IMR-90 (cell line): ENCODE data around the gene DIO1. TPM values are rescaled to one million over a fixed set of nuclear protein-coding genes. Genes with fewer than 3 reads are reported as not detected.

Experiments used
- ATAC-seq: fragments of 200-7000 bp; cut with Tn5 transposase; 2 replicates; pipeline ENCODE4 v1.9.1; 2020; ENCODE audit warnings: low read depth, mild to moderate bottlenecking, moderate library complexity
- BruUV-seq: library from RNA; stranded (reverse); fragments of 400-500 nt; replicated peaks from 2 replicates; lab custom pipeline; 2021; lab: Mats Ljungman, UMichigan
- CTCF ChIA-PET: fragments of 300-600 bp; formaldehyde crosslinking; extraction: SDS; loops from one replicate; lab custom pipeline; 2021; ENCODE audit warnings: antibody characterized with exemption; lab: Yijun Ruan, JAX
- POLR2A ChIA-PET: fragments of 300-600 bp; sonication (Branson Sonifier 250); formaldehyde crosslinking; loops from one replicate; lab custom pipeline; 2022; ENCODE audit warnings: antibody characterized with exemption; ENCODE audit not compliant: unreplicated experiment; lab: Charles Lee
- DNase-seq: peaks from one replicate; pipeline ENCODE4 v3.0.0; 2013
- H2AFZ ChIP-seq: replicated peaks from 2 replicates; pipeline ENCODE3; 2013; ENCODE audit warnings: low read length, mild to moderate bottlenecking; ENCODE audit not compliant: poor library complexity
- H2AK5ac ChIP-seq: 2 replicates; pipeline ENCODE4 v1.6.1; 2013; ENCODE audit warnings: low read depth, low read length, inconsistent platforms
- H2AK9ac ChIP-seq: replicated peaks from 2 replicates; pipeline ENCODE3; 2013; ENCODE audit warnings: mild to moderate bottlenecking, low read depth, low read length, moderate library complexity; ENCODE audit not compliant: poor library complexity
- H2BK120ac ChIP-seq: 2 replicates; pipeline ENCODE4 v1.6.1; 2013; ENCODE audit warnings: low read depth, low read length, inconsistent platforms
- H2BK15ac ChIP-seq: 3 replicates; pipeline ENCODE4 v1.6.1; 2013; ENCODE audit warnings: low read depth, low read length, inconsistent platforms
- H2BK20ac ChIP-seq: 2 replicates; pipeline ENCODE4 v1.6.1; 2013; ENCODE audit warnings: low read depth, mild to moderate bottlenecking, inconsistent platforms, low read length, moderate library complexity
- H2BK5ac ChIP-seq: 2 replicates; pipeline ENCODE4 v1.6.1; 2013; ENCODE audit warnings: mild to moderate bottlenecking, low read depth, low read length, inconsistent platforms; ENCODE audit not compliant: poor library complexity, severe bottlenecking
- H3K14ac ChIP-seq: replicated peaks from 2 replicates; pipeline ENCODE4 v1.6.1; 2013; ENCODE audit warnings: low read depth, low read length, inconsistent platforms
- H3K18ac ChIP-seq: 2 replicates; pipeline ENCODE4 v1.6.1; 2013; ENCODE audit warnings: low read depth, low read length, control low read depth
- H3K23ac ChIP-seq: 2 replicates; pipeline ENCODE4 v1.6.1; 2013; ENCODE audit warnings: low read depth, low read length, inconsistent platforms
- H3K27ac ChIP-seq: 2 replicates; pipeline ENCODE4 v1.5.1; 2013; ENCODE audit warnings: mild to moderate bottlenecking, control low read depth, low read length; ENCODE audit not compliant: insufficient read depth
- H3K27me3 ChIP-seq: 2 replicates; pipeline ENCODE4 v1.6.1; 2013; ENCODE audit warnings: low read length; ENCODE audit not compliant: control insufficient read depth, insufficient read depth
- H3K36me3 ChIP-seq: 2 replicates; pipeline ENCODE4 v1.6.1; 2013; ENCODE audit warnings: low read length, mixed read lengths; ENCODE audit not compliant: control insufficient read depth, insufficient read depth
- H3K4ac ChIP-seq: 2 replicates; pipeline ENCODE4 v1.6.1; 2013; ENCODE audit warnings: low read depth, low read length, inconsistent platforms
- H3K4me1 ChIP-seq: 2 replicates; pipeline ENCODE4 v1.6.1; 2013; ENCODE audit warnings: low read length, mixed read lengths; ENCODE audit not compliant: control insufficient read depth, insufficient read depth
- H3K4me2 ChIP-seq: 2 replicates; pipeline ENCODE4 v1.6.1; 2013; ENCODE audit warnings: low read depth, mild to moderate bottlenecking, control low read depth, low read length, moderate library complexity
- H3K4me3 ChIP-seq: 2 replicates; pipeline ENCODE4 v1.5.1; 2013; ENCODE audit warnings: low read depth, mild to moderate bottlenecking, control low read depth, low read length, moderate library complexity; ENCODE audit not compliant: insufficient read depth
- H3K56ac ChIP-seq: 2 replicates; pipeline ENCODE4 v1.6.1; 2013; ENCODE audit warnings: low read length, inconsistent platforms; ENCODE audit not compliant: insufficient read depth; ENCODE audit errors: extremely low read depth
- H3K79me1 ChIP-seq, 2 experiments: 2 replicates each; pipeline ENCODE4 v1.6.1; 2013; ENCODE audit warnings: low read length in 2 of 2, inconsistent platforms in 1 of 2, low read depth in 1 of 2
- H3K9ac ChIP-seq: 2 replicates; pipeline ENCODE4 v1.6.1; 2013; ENCODE audit warnings: low read depth, low read length, control low read depth
- H3K9me1 ChIP-seq: 2 replicates; pipeline ENCODE4 v1.6.1; 2013; ENCODE audit warnings: low read length, inconsistent platforms; ENCODE audit not compliant: insufficient read depth
- H3K9me3 ChIP-seq: 2 replicates; pipeline ENCODE4 v1.6.1; 2013; ENCODE audit warnings: low read length; ENCODE audit not compliant: control insufficient read depth, insufficient read depth
- H4K20me1 ChIP-seq: 2 replicates; pipeline ENCODE4 v1.6.1; 2013; ENCODE audit warnings: low read length, inconsistent platforms; ENCODE audit not compliant: insufficient read depth
- H4K5ac ChIP-seq: 2 replicates; pipeline ENCODE4 v1.6.1; 2013; ENCODE audit warnings: mild to moderate bottlenecking, low read depth, low read length, control low read depth
- H4K8ac ChIP-seq, 2 experiments: 2 replicates each; pipeline ENCODE4 v1.6.1; 2013; ENCODE audit warnings: low read depth in 2 of 2, low read length in 2 of 2, control low read depth in 1 of 2, inconsistent platforms in 1 of 2
- H4K91ac ChIP-seq: 2 replicates; pipeline ENCODE4 v1.6.1; 2013; ENCODE audit warnings: low read depth, low read length, inconsistent platforms; ENCODE audit not compliant: insufficient read depth
- CHD1 ChIP-seq: IDR thresholded peaks from 2 replicates; pipeline ENCODE4 v1.6.1; 2012; ENCODE audit warnings: low read depth, low read length, improper control_type of control experiment
- MAFK ChIP-seq: IDR thresholded peaks from 2 replicates; pipeline ENCODE4 v1.6.1; 2012; ENCODE audit warnings: low read depth, low read length, improper control_type of control experiment
- MXI1 ChIP-seq: IDR thresholded peaks from 2 replicates; pipeline ENCODE4 v1.6.1; 2012; ENCODE audit warnings: low read depth, mild to moderate bottlenecking, low read length, moderate library complexity, borderline replicate concordance
- POLR2A ChIP-seq: IDR thresholded peaks from 2 replicates; pipeline ENCODE4 v1.6.1; 2012; ENCODE audit warnings: mild to moderate bottlenecking, low read depth, low read length
- USF2 ChIP-seq: fragments of 150-350 bp; IDR thresholded peaks from 2 replicates; pipeline ENCODE4 v1.6.1; 2017; ENCODE audit warnings: mild to moderate bottlenecking, antibody characterized with exemption, low read length, low read depth
- WGBS, 2 experiments: methylation state at CpG; one replicate each; pipeline versions ENCODE4 v1.1.5 to v1.1.7; 2013; ENCODE audit warnings: missing lambda C conversion rate in 2 of 2; ENCODE audit not compliant: insufficient read length in 1 of 2; ENCODE audit errors: extremely low coverage in 2 of 2; 5-methylcytosine and 5-hydroxymethylcytosine counted together
- dilution Hi-C: fragments of 300-500 bp; cut with HindIII; formaldehyde crosslinking; loops from one replicate; pipeline ENCODE4 v1.14.3; 2018; ENCODE audit warnings: low sequenced_read_pairs; ENCODE audit not compliant: unreplicated experiment
- in situ Hi-C: fragments of 300-500 bp; cut with MboI; formaldehyde crosslinking; loops from 3 replicates; pipeline ENCODE4 v1.14.3; 2019; ENCODE audit warnings: low sequenced_read_pairs, inconsistent platforms, mixed read lengths
- intact Hi-C: fragments of 100-400 bp; cut with micrococcal nuclease; formaldehyde crosslinking; loops from 2 replicates; pipeline ENCODE4 v1.10.0; 2022
- polyA plus RNA-seq, 3 experiments: library from polyadenylated mRNA; depleted of rRNA; stranded (reverse); fragments of >200 nt; gene quantifications; 2 replicates each; pipeline ENCODE4 v1.2.3, GENCODE V29; 2012; ENCODE audit warnings: low replicate concordance in 1 of 3
- total RNA-seq: library from RNA; depleted of rRNA; stranded (reverse); fragments of >200 nt; gene quantifications from 2 replicates; pipeline ENCODE4 v1.2.3, GENCODE V29; 2012

DIO1 gene
- total and polyA plus RNA-seq, 2 of the 4 experiments (the other 2 are of a cell fraction), result not detected

GRCh38 chr1:53891678-53892077 lies 2.3 kb upstream of the DIO1 start:
- Histone ChIP-seq H4K91ac (no peak overlapping the region), H3K18ac (no peak overlapping the region), H2BK120ac (no peak overlapping the region), H2AK5ac (no peak overlapping the region), H2BK20ac (peak overlapping the region; percentile 32; the same call in 1 of the 2 replicates), H4K20me1 (0 out of 2 replicates have a peak, but pooled peaks cover 4% of the 10 kb centered on the region), H3K27me3 (no peaks in the 10 kb centered on the region), H3K56ac (no peak overlapping the region), H3K27ac (no peak overlapping the region), H2BK5ac (no peak overlapping the region), H3K4me1 (peaks cover 7% of the 10 kb centered on the region), H3K4me3 (no peak overlapping the region), H3K4me2 (no peak overlapping the region), H4K8ac (no peak overlapping the region), H3K36me3 (peaks cover 3% of the 10 kb centered on the region; the same call in 1 of the 2 replicates), H3K9ac (no peak overlapping the region), H4K5ac (no peak overlapping the region), H3K9me3 (no peaks in the 10 kb centered on the region), H2BK15ac (no peak overlapping the region), H3K79me1 (peaks cover 5 to 9% of the 10 kb centered on the region in 2 experiments), H3K23ac (no peak overlapping the region), H3K9me1 (peaks cover 13% of the 10 kb centered on the region; the same call in 1 of the 2 replicates), H2AK9ac (no peak overlapping the region), H2AFZ (no peak overlapping the region), H3K14ac (no peak overlapping the region), H3K4ac (no peak overlapping the region)
- WGBS, 2 experiments, result no CpG with 5 or more reads among the region's 2 CpGs
- no peak for ATAC-seq
- dilution Hi-C loops, result no loop called here
- POLR2A ChIA-PET, result no interaction called here
- DNase-seq, result no peak
- intact Hi-C loops, result no loop called here
- TF ChIP-seq MAFK, result no peak
- no peak for TF ChIP-seq POLR2A
- no peak for TF ChIP-seq MXI1
- no peak for TF ChIP-seq USF2
- no peak for TF ChIP-seq CHD1
- CTCF ChIA-PET, result no interaction called here
- no TSS peak for BruUV-seq
- in situ Hi-C loops, result no loop called here
